GM19043 (cell line): ENCODE data around the gene RAB3A.
"Not testable (repeated sequence)": the region's sequence is repeated elsewhere in the genome, so short reads cannot be mapped to it uniquely, and the experiment has no call there.

Experiments
- ATAC-seq: cut with Tn5 transposase; IDR thresholded peaks from one replicate; pipeline ENCODE4 v1.9.1; 2021; ENCODE audit warnings: low read depth; ENCODE audit not compliant: unreplicated experiment

Gene RAB3A

GRCh38 chr19:18224525-18225354, 20.9 kb upstream of the RAB3A start:
- ATAC-seq, result peak; percentile 91

DNA sequence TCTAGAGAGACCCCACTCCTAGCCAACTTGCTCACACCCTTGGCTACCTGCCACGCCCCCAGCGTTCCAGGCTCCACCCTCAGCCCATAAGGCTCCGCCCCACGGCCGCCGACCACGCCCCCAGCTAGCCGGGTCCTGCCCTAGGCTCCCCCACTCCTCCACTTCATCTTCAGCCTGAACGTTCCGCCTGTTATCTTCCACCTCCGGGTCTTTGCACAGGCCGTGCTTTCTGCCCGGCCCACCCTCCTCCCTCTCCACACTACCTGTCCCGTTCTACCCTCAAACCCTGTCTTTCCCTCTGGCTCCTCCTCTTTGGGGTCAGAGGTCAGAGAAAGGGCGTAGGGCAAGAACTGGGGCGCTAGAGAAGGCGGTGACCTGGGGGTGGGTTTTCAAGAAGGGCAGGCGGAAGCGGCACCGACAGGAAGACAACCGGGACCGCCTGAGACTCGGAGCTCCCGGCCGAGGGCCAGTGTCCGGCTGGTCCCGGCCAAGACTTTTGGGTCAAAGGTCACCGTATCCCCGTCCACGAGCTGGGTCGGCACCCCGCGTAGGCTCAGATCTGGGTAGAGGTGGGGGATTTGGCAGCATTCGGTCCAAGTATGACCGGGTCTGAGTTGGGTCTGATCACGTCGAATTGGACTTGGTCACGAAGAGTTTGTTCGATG, 20.1 kb upstream of the RAB3A start:
- ATAC-seq, result no peak

DNA sequence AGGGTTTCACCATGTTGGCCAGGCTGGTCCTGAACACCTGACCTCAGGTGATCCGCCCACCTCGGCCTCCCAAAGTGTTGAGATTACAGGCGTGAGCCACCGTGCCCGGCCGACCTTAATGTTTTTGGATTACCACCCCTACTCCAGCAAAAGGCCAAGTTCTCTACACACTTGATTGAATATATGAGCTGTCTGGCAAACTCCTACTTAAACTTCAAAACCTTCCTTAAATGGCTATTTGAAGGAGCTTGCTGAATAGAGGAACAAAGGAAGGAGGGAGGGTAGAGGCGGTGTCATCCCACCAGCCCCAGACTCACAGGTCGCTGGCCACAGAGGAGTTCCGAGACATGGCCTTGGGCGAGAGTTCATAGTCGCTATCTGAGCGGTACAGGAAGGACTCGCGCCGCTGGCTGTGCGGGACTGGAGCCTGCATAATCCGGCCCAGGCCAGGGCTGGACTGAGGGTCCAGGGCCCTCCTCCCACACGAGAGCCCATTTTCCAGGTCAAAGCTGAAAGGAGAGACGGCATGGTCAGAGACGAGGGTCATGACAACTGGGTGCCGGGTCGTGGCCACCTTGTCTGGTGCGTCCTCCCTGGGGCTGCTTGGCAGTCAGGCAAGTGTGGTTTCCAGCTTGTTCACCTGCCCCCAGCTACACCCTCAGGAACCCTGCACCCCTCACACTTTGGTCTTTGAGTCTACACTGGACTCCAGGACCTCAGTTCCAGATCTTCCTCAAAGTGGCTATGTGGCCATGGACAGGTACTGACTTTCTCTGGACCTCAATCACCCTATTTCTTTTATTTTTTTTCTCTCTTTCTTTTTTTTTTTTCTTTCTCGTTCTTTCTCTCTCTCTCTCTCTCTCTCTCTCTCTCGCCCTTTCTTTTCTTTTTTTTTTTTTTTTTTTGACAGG, 18.2 kb upstream of the RAB3A start:
- no peak for ATAC-seq

DNA sequence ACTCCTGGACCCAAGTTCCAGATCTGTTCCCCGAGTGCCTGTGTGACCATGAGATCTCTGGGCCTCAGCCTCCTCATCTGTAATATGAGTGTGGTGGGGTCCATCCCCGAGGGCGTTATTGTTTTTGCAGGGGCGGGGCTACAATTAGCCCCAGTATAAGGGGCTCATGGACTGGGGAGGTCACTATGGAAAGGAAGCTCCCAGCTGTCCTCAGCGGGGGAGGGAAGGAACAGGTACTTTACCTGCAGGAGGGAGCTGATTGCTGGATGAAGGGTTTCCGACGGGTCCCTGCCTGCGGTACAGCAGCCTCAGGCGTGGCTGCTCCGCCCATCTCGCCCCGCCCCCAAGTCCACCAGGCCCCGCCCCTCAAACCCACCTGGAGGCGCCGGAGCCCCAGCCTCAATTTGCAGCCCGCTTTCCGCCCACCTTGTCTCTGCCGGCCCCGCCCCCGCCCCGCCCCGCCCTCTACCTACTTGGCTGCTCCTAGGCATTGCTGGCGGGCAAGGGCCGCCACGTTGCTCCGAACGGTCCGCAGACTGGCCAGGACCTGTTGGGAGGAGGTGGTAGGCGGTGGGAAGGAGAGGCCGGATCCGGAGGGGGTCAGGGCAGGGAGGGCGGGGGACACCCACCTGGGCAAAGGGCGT, 16.9 kb upstream of the RAB3A start:
- ATAC-seq, result no peak

GRCh38 chr19:18219911-18220631, 16.2 kb upstream of the RAB3A start:
- ATAC-seq, result no peak

DNA sequence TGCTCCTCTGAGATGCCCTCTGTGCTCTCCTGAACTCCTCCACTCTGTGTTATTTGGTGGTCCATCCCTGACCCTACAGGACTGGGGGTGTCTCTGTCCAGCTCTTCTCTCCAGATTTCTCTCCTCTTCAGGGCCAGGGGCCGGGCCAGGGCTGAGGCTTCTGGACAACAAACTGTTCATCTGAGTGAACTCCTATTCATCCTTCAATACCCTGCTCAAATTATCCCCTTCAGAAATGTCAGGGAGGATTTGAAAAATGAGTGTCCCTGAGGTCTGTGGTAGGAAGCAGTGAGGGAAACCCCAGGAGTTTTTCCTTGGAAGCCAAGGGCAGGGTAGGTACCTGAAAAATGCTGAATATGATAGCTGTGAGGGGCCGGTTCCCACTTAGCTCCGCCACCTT, 14.8 kb upstream of the RAB3A start:
- ATAC-seq, result no peak

GRCh38 chr19:18218159-18218558, 14.3 kb upstream of the RAB3A start:
- no peak for ATAC-seq

- ATAC-seq, result no peak
These were observed 12.9 kb upstream of the RAB3A start for GRCh38 chr19:18216789-18217188.

DNA sequence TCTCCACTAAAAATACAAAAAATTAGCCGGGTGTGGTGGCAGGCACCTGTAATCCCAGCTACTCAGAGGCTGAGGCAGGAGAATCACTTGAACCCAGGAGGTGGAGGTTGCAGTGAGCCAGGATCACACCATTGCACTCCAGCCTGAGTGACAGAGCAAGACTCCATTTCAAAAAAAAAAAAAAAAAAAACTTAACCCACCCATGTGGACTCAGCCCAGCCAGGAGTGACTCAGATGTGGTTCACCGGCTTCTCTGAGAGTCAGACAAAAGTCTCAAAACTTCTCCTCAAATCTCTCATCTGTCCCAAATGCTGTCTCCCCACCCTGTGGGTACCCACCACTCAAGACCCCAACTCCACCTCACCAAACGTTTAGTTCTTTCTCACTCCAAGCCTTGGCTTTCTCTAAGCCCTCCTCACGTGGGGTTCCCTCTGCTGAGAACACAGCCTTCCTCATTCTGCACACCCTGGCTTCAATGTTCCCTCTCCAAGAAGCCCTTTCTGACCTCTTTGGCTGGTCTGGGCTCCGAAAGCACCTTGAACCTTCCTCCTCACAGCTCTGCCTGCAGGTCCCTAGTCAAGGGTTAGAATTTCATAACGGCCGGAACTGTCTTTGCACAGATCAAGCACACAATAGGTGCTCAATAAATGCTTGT, 11.1 kb upstream of the RAB3A start:
- ATAC-seq, result no peak

GRCh38 chr19:18211683-18212082, 7.8 kb upstream of the RAB3A start:
- ATAC-seq, result no peak

GRCh38 chr19:18209912-18210311, 6.1 kb upstream of the RAB3A start:
- not testable (repeated sequence) for ATAC-seq

DNA sequence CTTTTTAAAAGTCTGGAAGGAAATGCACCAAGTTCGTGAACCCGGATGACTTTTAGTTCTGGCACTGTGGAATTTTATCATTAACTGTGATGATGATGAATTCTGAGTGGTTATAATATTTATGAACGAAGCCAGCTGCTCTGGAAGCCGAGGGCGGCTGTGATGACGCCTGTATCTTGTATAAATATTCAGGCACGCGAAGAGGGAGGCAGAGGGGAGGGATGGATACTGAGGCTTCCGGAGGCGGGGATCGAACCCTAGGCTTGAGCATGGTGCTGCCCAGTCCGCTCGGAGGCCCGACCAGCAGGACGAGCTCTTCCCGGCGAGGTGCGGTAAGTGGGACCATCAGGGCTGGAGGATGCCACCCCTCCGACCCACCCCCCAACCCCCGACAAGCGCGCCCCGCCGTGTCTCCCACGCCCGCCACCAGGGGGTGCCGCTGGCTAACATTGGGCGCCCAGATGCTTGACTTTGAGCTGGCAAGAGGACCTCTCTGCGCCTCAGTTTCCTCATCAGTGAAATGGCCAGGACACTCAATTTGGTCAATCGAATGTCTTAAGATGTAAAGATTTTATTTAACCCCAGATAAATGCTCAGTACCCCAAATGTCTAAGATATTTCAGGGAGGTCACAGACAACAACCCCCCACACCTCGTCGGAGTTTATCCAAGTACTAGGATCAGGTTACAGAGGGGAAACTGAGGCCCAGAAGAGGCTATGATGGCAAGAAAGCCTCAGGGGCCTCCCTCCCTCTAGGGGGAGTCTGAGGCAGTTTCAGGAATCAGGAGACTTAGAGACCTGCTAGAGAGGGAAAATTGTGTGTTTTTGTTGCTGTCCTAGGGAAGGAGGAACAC, 4.5 kb upstream of the RAB3A start:
- ATAC-seq, result no peak

- no peak for ATAC-seq
These were observed 2.2 kb upstream of the RAB3A start for GRCh38 chr19:18206018-18206417.

DNA sequence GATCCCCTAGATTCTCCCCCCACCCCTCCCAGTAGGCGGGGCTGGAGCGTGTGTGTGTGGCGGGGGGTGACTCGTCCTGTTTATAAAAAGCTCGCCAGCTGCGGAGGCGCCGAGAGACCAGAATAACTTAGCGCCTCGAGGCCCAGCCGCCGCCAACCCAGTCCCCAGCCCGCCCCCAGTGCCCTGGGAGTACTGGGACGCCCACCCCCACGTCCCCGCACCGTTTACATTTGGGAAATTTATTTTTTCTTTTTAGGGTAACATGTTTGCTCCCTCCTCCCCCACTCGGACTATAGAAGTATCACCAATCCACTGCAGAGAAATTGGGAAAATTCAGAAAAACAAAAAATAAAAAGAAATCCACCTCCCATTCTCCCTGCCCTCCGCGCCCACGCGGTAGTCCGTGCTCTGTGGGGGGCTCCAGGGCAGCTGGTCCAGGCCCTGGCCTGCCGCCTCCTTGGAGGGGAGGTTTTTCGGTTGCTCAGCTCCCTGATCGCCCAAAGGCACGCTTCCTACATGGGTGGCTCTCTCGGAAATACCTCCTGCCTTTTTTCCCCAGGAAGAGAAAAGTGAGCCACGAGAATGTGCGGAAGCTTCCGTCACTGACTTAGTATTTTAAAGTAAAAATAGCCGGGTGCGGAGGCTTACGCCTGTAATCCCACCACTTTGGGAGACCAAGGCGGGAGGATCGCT, 1.5 kb upstream of the RAB3A start:
- no peak for ATAC-seq

GRCh38 chr19:18204394-18205199, 755 bp upstream of the RAB3A start:
- ATAC-seq, result peak; percentile 1

DNA sequence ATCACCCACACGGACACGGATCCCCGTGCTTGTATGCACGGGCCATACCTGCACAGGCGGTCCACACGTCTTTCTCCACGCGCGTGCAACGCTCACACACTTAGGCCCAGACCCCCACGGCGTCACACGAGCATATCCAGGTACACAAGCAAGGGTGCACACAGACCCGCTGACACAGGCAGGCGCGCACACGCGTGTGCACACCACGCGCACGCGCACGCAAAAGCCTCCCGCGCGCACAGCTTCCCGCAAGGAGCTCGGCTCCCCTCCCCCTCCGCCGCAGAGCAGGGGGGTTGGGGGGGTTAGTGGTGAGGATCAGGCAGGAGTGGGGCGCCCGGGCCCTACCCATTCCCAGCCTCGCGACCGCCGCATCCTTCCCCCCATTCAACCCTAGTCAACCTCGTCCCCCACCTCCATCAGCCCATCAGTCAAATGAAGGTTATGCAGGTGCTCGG, 407 bp downstream of the RAB3A start:
- no peak for ATAC-seq

DNA sequence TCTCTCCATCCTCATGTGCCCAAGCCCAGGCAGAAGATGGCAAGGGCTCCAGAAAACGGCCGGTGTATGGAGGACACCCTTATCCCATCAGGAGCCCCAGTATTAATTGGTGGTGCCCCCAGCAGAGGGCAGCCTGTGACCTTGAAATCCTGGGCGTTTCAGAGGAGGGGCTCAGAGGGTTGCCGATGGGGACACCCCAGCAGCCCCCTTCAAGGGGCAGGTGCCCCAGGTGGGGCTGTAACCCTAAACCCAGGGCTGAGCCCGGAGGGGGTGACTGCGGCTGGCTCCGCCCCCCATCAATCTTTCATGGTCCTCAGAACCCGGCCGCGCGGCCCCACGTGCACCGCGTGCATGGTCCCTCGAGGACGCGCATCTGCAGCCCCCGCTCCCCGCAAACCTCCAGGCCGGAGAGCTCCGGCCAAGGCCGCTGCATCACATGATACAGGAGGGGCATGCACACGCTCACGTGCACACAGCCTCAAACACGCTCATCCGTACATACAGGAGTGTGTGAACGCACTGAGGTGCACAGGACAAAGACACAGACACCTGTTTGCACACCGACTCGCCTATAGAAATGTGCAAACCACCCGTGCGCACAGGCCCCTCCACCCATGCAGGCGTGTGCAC, 949 bp downstream of the RAB3A start:
- no peak for ATAC-seq
